Breast epithelium (tissue), 4 donors: Measurements from ENCODE around the gene MTMR6. TPM values are rescaled to one million over a fixed set of nuclear protein-coding genes. Genes with fewer than 3 reads are reported as not detected.

Experiments
- DNase-seq, 2 donors: peaks; one replicate each; pipeline ENCODE4 v3.0.0-alpha.2; 2019; ENCODE audit warnings: low spot score in 2 of 2
- H3K27ac ChIP-seq, 2 donors: fragments of 200-600 bp; sonication (generic) in 1 of 2; one replicate each; pipeline ENCODE4 v1.5.1; 2016 to 2019; ENCODE audit warnings: mild to moderate bottlenecking in 1 of 2
- H3K27me3 ChIP-seq, 2 donors: fragments of 200-600 bp; sonication (generic) in 1 of 2; one replicate each; pipeline versions ENCODE4 v1.5.1 to v1.6.0; 2017 to 2019; ENCODE audit warnings: control low read depth in 1 of 2, mild to moderate bottlenecking in 1 of 2
- H3K36me3 ChIP-seq: fragments of 200-600 bp; one replicate; pipeline ENCODE4 v1.5.1; 2019
- H3K4me1 ChIP-seq, 2 donors: fragments of 200-600 bp; sonication (generic); one replicate each; pipeline ENCODE4 v1.5.1; 2016 to 2019; ENCODE audit warnings: control low read depth in 1 of 2
- H3K4me3 ChIP-seq, 3 donors: fragments of 200-600 bp; sonication (generic); 1 replicate in 2 of 3; 2 replicates in 1 of 3; pipeline ENCODE4 v1.5.1; 2016 to 2019; ENCODE audit warnings: mild to moderate bottlenecking in 3 of 3, moderate library complexity in 2 of 3
- H3K9me3 ChIP-seq, 2 donors: fragments of 200-600 bp; sonication (generic) in 1 of 2; one replicate each; pipeline ENCODE4 v1.5.1; 2016 to 2019; ENCODE audit warnings: control low read depth in 1 of 2
- POLR2A ChIP-seq: fragments of 450-650 bp; IDR thresholded peaks from one replicate; pipeline ENCODE4 v1.6.1; 2016; ENCODE audit warnings: antibody characterized with exemption, mild to moderate bottlenecking, moderate library complexity
- POLR2AphosphoS5 ChIP-seq, 3 donors: sonication (generic); formaldehyde crosslinking; IDR thresholded peaks; one replicate each; pipeline ENCODE4 v1.6.1; 2017; ENCODE audit warnings: antibody characterized with exemption in 3 of 3
- intact Hi-C: fragments of 100-400 bp; cut with DNase I; formaldehyde crosslinking; loops from one replicate; pipeline ENCODE4 v1.15.1; 2023; ENCODE audit warnings: low total_unique reads
- total RNA-seq, 3 donors: library from RNA; depleted of rRNA; stranded (reverse); fragments of >200 nt; gene quantifications; one replicate each; pipeline ENCODE4 v1.1.0, GENCODE V29; 2016
- TF ChIP-seq, protein P1 (sequence below), 3 donors: fragments of 450-650 bp; IDR thresholded peaks; one replicate each; pipeline ENCODE4 v1.5.1; 2016 to 2017; ENCODE audit warnings: antibody characterized with exemption in 3 of 3, mild to moderate bottlenecking in 3 of 3, moderate library complexity in 3 of 3

The MTMR6 gene
- total RNA-seq, 3 donors from 2014 or later = 17.4 to 26.1 (median 20.6) TPM

DNA sequence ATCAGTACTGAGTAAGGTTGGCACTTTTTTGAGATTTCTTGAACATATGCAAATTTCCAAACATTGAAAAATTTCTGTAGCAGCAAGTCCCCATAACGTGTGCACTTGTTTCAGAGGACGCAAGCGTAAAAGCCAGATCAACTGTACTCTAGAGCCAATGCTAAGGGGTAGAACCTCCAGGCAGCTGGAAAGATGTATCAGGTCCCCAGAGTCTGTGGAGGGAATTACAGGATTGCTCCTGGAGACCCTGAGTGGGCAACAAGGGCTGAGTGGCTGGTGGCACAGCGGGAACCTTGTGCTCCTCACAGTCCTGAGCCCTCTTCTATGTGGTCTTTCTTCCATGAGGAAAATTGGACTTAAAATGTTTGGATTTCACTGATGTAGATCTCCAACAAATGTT is 61.3 kb downstream of the MTMR6 start:
- no peaks in the 10 kb centered on the region for H3K9me3 ChIP-seq
- TF ChIP-seq POLR2AphosphoS5 (IDR thresholded peaks at IDR 0.05) (no peak), POLR2A (no peak)
- TF ChIP-seq, protein P1, sequence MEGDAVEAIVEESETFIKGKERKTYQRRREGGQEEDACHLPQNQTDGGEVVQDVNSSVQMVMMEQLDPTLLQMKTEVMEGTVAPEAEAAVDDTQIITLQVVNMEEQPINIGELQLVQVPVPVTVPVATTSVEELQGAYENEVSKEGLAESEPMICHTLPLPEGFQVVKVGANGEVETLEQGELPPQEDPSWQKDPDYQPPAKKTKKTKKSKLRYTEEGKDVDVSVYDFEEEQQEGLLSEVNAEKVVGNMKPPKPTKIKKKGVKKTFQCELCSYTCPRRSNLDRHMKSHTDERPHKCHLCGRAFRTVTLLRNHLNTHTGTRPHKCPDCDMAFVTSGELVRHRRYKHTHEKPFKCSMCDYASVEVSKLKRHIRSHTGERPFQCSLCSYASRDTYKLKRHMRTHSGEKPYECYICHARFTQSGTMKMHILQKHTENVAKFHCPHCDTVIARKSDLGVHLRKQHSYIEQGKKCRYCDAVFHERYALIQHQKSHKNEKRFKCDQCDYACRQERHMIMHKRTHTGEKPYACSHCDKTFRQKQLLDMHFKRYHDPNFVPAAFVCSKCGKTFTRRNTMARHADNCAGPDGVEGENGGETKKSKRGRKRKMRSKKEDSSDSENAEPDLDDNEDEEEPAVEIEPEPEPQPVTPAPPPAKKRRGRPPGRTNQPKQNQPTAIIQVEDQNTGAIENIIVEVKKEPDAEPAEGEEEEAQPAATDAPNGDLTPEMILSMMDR (IDR thresholded peaks at IDR 0.05) = no peak
- intact Hi-C loops = no loop called here
- no peak for DNase-seq
- H3K27ac ChIP-seq = no peak overlapping the region
- no peak overlapping the region for H3K4me3 ChIP-seq
- no peaks in the 10 kb centered on the region for H3K36me3 ChIP-seq
- peaks cover 0 to 16% of the 10 kb centered on the region in 2 donors for H3K27me3 ChIP-seq
- H3K4me1 ChIP-seq = no peaks in the 10 kb centered on the region

DNA sequence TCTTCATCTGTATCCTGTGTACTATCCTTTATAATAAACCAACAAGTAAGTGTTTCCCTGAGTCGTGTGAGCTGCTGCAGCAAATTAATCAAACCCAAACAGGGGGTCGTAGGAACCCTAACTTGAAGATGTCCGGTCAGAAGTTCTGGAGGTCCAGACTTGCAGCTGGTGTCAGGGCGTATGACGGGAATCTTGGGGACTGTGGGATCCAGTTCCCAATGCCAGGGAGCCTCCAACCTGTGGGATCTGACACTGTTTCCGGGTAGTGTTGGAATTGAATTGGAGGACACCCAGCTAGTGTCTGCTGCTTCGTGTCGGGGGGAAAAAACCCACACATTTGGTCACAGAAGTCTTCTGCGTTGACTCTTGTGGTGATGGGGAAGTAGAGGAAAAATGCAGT is 63.1 kb downstream of the MTMR6 start:
- intact Hi-C loops = no loop called here
- TF ChIP-seq POLR2A (no peak), POLR2AphosphoS5 (IDR thresholded peaks at IDR 0.05) (no peak)
- TF ChIP-seq, protein P1 (IDR thresholded peaks at IDR 0.05) = no peak
- no peak for DNase-seq

DNA sequence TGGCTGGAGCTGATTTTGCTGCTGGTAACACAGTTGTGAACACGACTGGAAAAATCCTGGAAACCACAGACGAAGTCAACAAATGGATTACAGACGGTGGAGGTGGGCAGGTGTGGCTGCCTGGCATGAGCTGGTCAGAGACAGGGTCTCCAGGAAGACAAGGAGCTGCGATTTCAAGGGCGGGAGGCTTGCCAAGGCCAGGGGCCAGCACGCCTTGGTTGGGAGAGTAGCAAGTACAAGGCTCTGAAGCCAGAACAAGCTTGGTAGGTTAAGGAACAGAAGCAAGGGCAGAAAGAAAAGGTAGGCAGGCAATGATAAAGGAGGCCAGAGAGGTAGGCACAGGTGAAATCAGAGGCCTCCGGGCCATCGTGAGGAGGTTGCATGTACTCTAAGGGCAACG is 64.5 kb downstream of the MTMR6 start:
- Histone ChIP-seq H3K27ac (no peak overlapping the region), H3K36me3 (no peaks in the 10 kb centered on the region), H3K9me3 (no peaks in the 10 kb centered on the region), H3K27me3 (peaks cover 0 to 3% of the 10 kb centered on the region in 2 donors), H3K4me3 (no peak overlapping the region), H3K4me1 (no peaks in the 10 kb centered on the region)
- TF ChIP-seq POLR2AphosphoS5 (IDR thresholded peaks at IDR 0.05) = no peak
- TF ChIP-seq, protein P1 (IDR thresholded peaks at IDR 0.05) = no peak
- no peak for TF ChIP-seq POLR2A
- DNase-seq = no peak
- intact Hi-C loops = no loop called here

More for the DNA sequence above, 63.1 kb downstream of the MTMR6 start:
- Histone ChIP-seq H3K27me3 (peaks cover 0 to 16% of the 10 kb centered on the region in 2 donors), H3K27ac (no peak overlapping the region), H3K4me3 (no peak overlapping the region), H3K9me3 (no peaks in the 10 kb centered on the region), H3K4me1 (no peaks in the 10 kb centered on the region), H3K36me3 (no peaks in the 10 kb centered on the region)

DNA sequence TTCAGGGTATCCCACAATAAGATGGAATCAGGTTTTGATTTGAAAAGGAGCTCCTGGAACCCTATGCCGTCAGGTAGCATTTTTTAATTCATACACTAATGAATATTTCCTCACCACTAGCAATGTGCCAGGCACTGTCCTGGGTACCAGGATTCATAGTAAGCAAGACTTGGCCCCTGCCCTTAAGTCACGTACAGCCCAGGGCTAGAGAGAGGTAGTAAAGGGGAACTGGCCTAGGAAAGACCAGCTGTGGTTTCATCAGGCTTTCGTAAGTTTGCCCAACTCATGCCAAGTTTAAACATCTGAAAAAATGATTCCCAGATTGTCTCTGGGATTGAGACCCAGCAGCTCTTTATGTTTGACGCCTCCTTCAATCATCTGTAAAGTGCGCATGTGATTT is 69.3 kb downstream of the MTMR6 start:
- no peaks in the 10 kb centered on the region for H3K36me3 ChIP-seq
- H3K4me1 ChIP-seq = no peaks in the 10 kb centered on the region
- H3K4me3 ChIP-seq = no peak overlapping the region
- H3K27ac ChIP-seq = no peak overlapping the region
- DNase-seq = no peak
- H3K27me3 ChIP-seq = peaks cover 0 to 4% of the 10 kb centered on the region in 2 donors
- TF ChIP-seq, protein P1 (IDR thresholded peaks at IDR 0.05) = no peak
- no peak for TF ChIP-seq POLR2AphosphoS5 (IDR thresholded peaks at IDR 0.05)
- no peak for TF ChIP-seq POLR2A
- intact Hi-C loops = no loop called here
- H3K9me3 ChIP-seq = no peaks in the 10 kb centered on the region

DNA sequence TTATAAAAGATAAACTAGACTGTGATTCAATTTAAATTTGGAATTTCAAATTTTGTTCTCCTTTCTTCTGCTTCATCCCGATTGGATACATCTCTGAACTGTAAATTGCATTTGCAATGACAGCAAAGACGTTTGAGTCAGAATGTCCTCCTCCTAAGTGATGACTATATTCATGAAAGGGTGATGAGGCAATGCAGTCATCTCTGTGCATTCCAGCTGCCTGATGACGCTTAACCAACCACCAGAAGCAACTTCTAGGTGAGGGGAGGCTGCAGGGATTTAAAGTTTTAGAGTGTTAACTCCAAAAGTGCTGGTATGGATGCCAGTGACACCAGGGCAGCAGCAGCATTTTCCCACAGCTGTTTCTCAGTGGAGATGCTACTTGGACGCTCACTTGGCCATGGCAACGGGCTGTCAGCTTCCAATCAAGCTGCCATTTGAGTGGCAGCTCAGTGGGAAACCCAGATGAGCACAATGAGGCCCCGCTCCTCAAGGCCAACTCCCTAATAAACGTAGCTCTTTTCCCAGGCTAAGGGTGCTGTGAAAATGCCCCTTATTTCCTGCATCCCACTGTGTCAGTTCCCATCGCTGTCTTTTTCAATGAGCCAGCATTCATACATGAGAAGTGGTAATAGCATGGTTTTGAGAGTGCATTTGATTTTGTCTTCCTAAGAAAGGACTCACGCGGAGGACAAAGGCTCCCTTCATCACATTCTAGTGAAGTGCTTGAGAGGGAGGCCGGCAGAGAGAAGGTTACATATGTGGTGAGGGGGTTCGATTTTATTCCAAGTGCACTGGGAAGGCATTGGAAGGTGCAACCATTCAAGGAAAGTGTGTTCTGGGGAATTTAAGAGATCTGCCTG is 70.0 kb downstream of the MTMR6 start:
- intact Hi-C loops = no loop called here
- no peaks in the 10 kb centered on the region for H3K36me3 ChIP-seq
- H3K27ac ChIP-seq = no peak overlapping the region
- TF ChIP-seq, protein P1 (IDR thresholded peaks at IDR 0.05) = no peak
- TF ChIP-seq POLR2AphosphoS5 (IDR thresholded peaks at IDR 0.05) = no peak
- TF ChIP-seq POLR2A = no peak
- H3K9me3 ChIP-seq = no peaks in the 10 kb centered on the region
- H3K27me3 ChIP-seq = peaks cover 0 to 4% of the 10 kb centered on the region in 2 donors
- DNase-seq = no peak
- no peak overlapping the region for H3K4me3 ChIP-seq
- H3K4me1 ChIP-seq = no peaks in the 10 kb centered on the region
